Measurements from ENCODE around the gene TPM2. TPM values are rescaled to one million over a fixed set of nuclear protein-coding genes. Genes with fewer than 3 reads are reported as not detected.

TPM2 gene
- total RNA-seq, 1 donor from 2014 or later, result 161 TPM

GRCh38 chr9:35705836-35706430, 16.2 kb upstream of the TPM2 start:
- DNase-seq, result no peak
- TF ChIP-seq CTCF (IDR thresholded peaks at IDR 0.05), result no peak

GRCh38 chr9:35705372-35705771, 15.6 kb upstream of the TPM2 start:
- no peak for TF ChIP-seq CTCF (IDR thresholded peaks at IDR 0.05)
- intact Hi-C loops (cut with DNase I), result no loop called here
- H3K4me3 ChIP-seq, result no peak overlapping the region
- H3K27me3 ChIP-seq, result no peaks in the 10 kb centered on the region
- H3K9me3 ChIP-seq, result no peaks in the 10 kb centered on the region
- ATAC-seq (no peak), DNase-seq (no peak)
- no peaks in the 10 kb centered on the region for H3K4me1 ChIP-seq
- no peak overlapping the region for H3K27ac ChIP-seq
- peaks cover 100% of the 10 kb centered on the region for H3K36me3 ChIP-seq

More at GRCh38 chr9:35705836-35706430, 16.2 kb upstream of the TPM2 start:
- no peaks in the 10 kb centered on the region for H3K9me3 ChIP-seq
- peaks cover 100% of the 10 kb centered on the region for H3K36me3 ChIP-seq
- H3K27me3 ChIP-seq, result no peaks in the 10 kb centered on the region
- no peak for ATAC-seq
- no peak overlapping the region for H3K4me3 ChIP-seq
- no peak overlapping the region for H3K27ac ChIP-seq
- H3K4me1 ChIP-seq, result no peaks in the 10 kb centered on the region
- intact Hi-C loops (cut with DNase I), result no loop called here

- no peak for ATAC-seq
- DNase-seq, result no peak
- intact Hi-C loops (cut with DNase I), result no loop called here
- Histone ChIP-seq H3K4me1 (no peaks in the 10 kb centered on the region), H3K9me3 (no peaks in the 10 kb centered on the region), H3K4me3 (no peak overlapping the region), H3K36me3 (peaks cover 100% of the 10 kb centered on the region), H3K27me3 (no peaks in the 10 kb centered on the region), H3K27ac (no peak overlapping the region)
- TF ChIP-seq CTCF (IDR thresholded peaks at IDR 0.05), result no peak
Measured at GRCh38 chr9:35703906-35704672, 14.4 kb upstream of the TPM2 start.

GRCh38 chr9:35702696-35703095, 13.0 kb upstream of the TPM2 start:
- peaks cover 100% of the 10 kb centered on the region for H3K36me3 ChIP-seq
- ATAC-seq (no peak), DNase-seq (no peak)
- no peaks in the 10 kb centered on the region for H3K27me3 ChIP-seq
- no peak overlapping the region for H3K4me3 ChIP-seq
- TF ChIP-seq CTCF (IDR thresholded peaks at IDR 0.05), result no peak
- intact Hi-C loops (cut with DNase I), result no loop called here
- H3K9me3 ChIP-seq, result no peaks in the 10 kb centered on the region
- H3K27ac ChIP-seq, result no peak overlapping the region
- H3K4me1 ChIP-seq, result no peaks in the 10 kb centered on the region

DNA sequence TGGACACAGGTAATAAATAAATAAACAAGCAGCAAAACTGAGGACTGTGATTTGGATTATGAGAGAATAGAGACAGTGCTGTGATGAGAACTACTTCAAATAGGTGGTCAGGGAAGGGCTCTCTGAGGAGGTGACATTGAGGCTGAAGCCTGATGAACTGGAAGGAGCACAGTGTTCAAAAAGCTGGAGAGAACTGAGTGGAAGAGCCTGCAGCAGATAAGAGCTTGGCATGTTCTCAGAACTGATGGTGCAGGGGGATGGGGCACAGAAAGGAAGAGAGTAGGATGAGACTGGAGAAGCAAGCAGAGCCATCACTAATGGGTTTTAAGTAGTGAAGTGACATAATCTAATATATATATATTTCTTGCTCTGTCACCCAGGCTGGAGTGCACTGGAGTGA, 11.2 kb upstream of the TPM2 start:
- no peak overlapping the region for H3K27ac ChIP-seq
- H3K4me1 ChIP-seq, result peaks cover 10% of the 10 kb centered on the region
- intact Hi-C loops (cut with DNase I), result no loop called here
- H3K36me3 ChIP-seq, result peaks cover 98% of the 10 kb centered on the region
- ATAC-seq (no peak), DNase-seq (no peak)
- no peaks in the 10 kb centered on the region for H3K9me3 ChIP-seq
- no peak overlapping the region for H3K4me3 ChIP-seq
- H3K27me3 ChIP-seq, result no peaks in the 10 kb centered on the region
- no peak for TF ChIP-seq CTCF (IDR thresholded peaks at IDR 0.05)

Data from upper lobe of right lung (tissue), 1 donor.